Measurements from ENCODE around the gene MON1B.
"Not testable (repeated sequence)": the region's sequence is repeated elsewhere in the genome, so short reads cannot be mapped to it uniquely, and the experiment has no call there.

The MON1B gene

GRCh38 chr16:77242471-77242870 is 51.5 kb downstream of the MON1B start:
- DNase-seq (ENCODE audit: low spot score): not testable (repeated sequence)

DNA sequence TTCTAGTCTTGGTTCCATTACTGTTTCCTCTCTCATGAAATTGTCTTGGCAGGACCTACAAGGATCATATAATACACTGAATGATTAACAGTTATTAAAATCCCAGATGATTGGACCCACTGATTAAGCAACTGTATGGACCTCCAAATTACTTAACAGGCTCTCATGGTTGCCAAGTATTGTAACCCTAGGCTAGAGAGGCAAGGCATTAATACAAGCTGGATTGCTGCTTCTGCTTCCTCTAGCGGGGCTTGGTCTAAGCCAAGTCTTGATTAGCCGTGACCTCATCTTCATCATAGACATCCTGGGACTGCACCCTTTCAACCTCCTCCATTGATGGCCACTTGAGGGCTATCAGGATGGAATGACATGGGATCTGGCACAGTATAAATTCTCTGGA is 55.2 kb downstream of the MON1B start:
- no peak for DNase-seq (ENCODE audit: low spot score)

DNA sequence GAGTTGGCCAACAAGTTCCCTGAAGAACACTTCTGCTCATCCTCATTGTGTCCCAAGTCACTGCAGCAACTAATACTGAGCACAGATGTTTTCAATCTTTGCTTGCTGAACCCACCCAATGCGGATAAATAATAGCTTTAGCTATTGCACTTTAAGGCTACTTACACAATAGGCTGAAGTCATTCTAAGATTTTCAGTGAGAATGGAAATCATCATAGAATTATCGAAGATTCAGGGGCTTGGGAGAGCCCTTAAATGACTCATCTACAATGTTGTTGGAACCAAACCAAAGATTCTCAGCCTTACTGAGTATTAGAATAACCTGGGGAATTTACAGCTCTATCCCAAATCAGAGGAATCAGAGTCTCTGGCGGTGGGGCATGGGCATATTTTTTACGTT is 59.4 kb downstream of the MON1B start:
- no peak for DNase-seq (ENCODE audit: low spot score)

Data from SK-N-DZ (cell line).